Trophoblast cell (in vitro differentiated cells and primary cell): ENCODE results near the gene CALB2.

Source experiments
- DNase-seq, 2 donors: peaks; one replicate each; pipeline ENCODE4 v3.0.0-alpha.2; 2016
- H2AFZ ChIP-seq: 2 replicates; pipeline ENCODE4 v1.6.1; 2013; ENCODE audit warnings: low read length, moderate library complexity, mild to moderate bottlenecking; ENCODE audit not compliant: insufficient read depth, poor library complexity
- H2AK5ac ChIP-seq: 2 replicates; pipeline ENCODE4 v1.6.1; 2013; ENCODE audit warnings: mild to moderate bottlenecking, low read length
- H2BK120ac ChIP-seq: 2 replicates; pipeline ENCODE4 v1.6.1; 2013; ENCODE audit warnings: low read length, mild to moderate bottlenecking, moderate library complexity; ENCODE audit not compliant: insufficient read depth, poor library complexity
- H2BK12ac ChIP-seq: 2 replicates; pipeline ENCODE4 v1.6.1; 2013; ENCODE audit warnings: mild to moderate bottlenecking, low read length, moderate library complexity
- H2BK5ac ChIP-seq: 2 replicates; pipeline ENCODE4 v1.6.1; 2013; ENCODE audit warnings: low read length, low read depth, moderate library complexity, mild to moderate bottlenecking; ENCODE audit not compliant: poor library complexity
- H3K14ac ChIP-seq: 2 replicates; pipeline ENCODE4 v1.6.1; 2013; ENCODE audit warnings: mild to moderate bottlenecking, low read length
- H3K18ac ChIP-seq: 2 replicates; pipeline ENCODE4 v1.6.1; 2013; ENCODE audit warnings: mild to moderate bottlenecking, low read length
- H3K23ac ChIP-seq: 2 replicates; pipeline ENCODE4 v1.6.1; 2013; ENCODE audit warnings: low read length
- H3K27ac ChIP-seq: 2 replicates; pipeline ENCODE4 v1.5.1; 2013; ENCODE audit warnings: low read depth, mild to moderate bottlenecking, inconsistent platforms, low read length, moderate library complexity
- H3K27me3 ChIP-seq: 2 replicates; pipeline ENCODE4 v1.6.1; 2013; ENCODE audit warnings: inconsistent platforms, mild to moderate bottlenecking, low read length, moderate library complexity; ENCODE audit not compliant: insufficient read depth
- H3K36me3 ChIP-seq, 2 experiments: 1 replicate in 1 of 2; 2 replicates in 1 of 2; pipeline ENCODE4 v1.6.1; 2013; ENCODE audit warnings: low read length in 2 of 2, mild to moderate bottlenecking in 2 of 2, moderate library complexity in 1 of 2; ENCODE audit not compliant: insufficient read depth in 2 of 2, control insufficient read depth in 1 of 2
- H3K4ac ChIP-seq: 2 replicates; pipeline ENCODE4 v1.6.1; 2013; ENCODE audit warnings: low read depth, mild to moderate bottlenecking, low read length, moderate library complexity
- H3K4me1 ChIP-seq, 2 experiments: 1 replicate in 1 of 2; 2 replicates in 1 of 2; pipeline ENCODE4 v1.6.1; 2013; ENCODE audit warnings: low read length in 2 of 2, mild to moderate bottlenecking in 2 of 2, moderate library complexity in 1 of 2; ENCODE audit not compliant: insufficient read depth in 2 of 2, control insufficient read depth in 1 of 2
- H3K4me2 ChIP-seq: 2 replicates; pipeline ENCODE4 v1.6.1; 2013; ENCODE audit warnings: inconsistent platforms, mild to moderate bottlenecking, low read length, moderate library complexity
- H3K4me3 ChIP-seq: 2 replicates; pipeline ENCODE4 v1.5.1; 2013; ENCODE audit warnings: mild to moderate bottlenecking, low read depth, low read length, inconsistent platforms
- H3K79me1 ChIP-seq: one replicate; pipeline ENCODE4 v1.6.1; 2013; ENCODE audit warnings: low read length
- H3K79me2 ChIP-seq: 2 replicates; pipeline ENCODE4 v1.6.1; 2013; ENCODE audit warnings: low read length, mild to moderate bottlenecking; ENCODE audit not compliant: control insufficient read depth, insufficient read depth, poor library complexity
- H3K9ac ChIP-seq: 2 replicates; pipeline ENCODE4 v1.6.1; 2013; ENCODE audit warnings: mild to moderate bottlenecking, low read length
- H3K9me3 ChIP-seq: 2 replicates; pipeline ENCODE4 v1.6.1; 2013; ENCODE audit warnings: low read depth, mild to moderate bottlenecking, control low read depth, inconsistent platforms, low read length; ENCODE audit not compliant: insufficient read depth
- H4K12ac ChIP-seq: 2 replicates; pipeline ENCODE4 v1.6.1; 2013; ENCODE audit warnings: low read depth, mild to moderate bottlenecking, low read length, moderate library complexity
- H4K8ac ChIP-seq: 2 replicates; pipeline ENCODE4 v1.6.1; 2013; ENCODE audit warnings: low read depth, mild to moderate bottlenecking, low read length, moderate library complexity
- H4K91ac ChIP-seq: one replicate; pipeline ENCODE4 v1.6.1; 2013; ENCODE audit warnings: low read depth, mild to moderate bottlenecking, low read length, moderate library complexity
- WGBS: extraction: QIAGEN DNeasy Blood & Tissue Kit; methylation state at CpG from one replicate; pipeline ENCODE4 v1.1.7; 2013; ENCODE audit warnings: missing lambda C conversion rate; ENCODE audit not compliant: insufficient read length, insufficient coverage; ENCODE audit errors: extremely low coverage; 5-methylcytosine and 5-hydroxymethylcytosine counted together

The CALB2 gene

DNA sequence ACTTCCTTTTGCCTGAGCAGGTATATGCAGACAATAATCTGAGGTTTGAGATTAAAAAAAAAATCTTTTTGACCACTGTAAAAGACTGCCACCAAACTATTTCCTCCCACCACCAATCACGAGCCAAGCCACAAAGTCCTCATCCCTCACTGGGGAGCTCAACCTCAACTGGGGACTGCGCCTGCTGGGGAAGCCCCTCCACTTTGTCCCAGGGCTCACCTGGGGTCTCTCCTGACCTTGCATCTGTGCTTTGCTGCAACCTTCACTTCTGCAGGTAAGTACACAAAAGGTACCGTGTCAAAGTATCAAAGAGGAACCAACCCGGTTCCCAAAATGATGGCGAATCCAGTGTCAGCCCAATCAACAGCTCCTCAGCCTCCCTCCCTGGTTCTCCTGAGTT is 47.8 kb downstream of the CALB2 start:
- no peak overlapping the region for H3K9ac ChIP-seq
- H3K9me3 ChIP-seq, result peaks cover 10% of the 10 kb centered on the region
- no peaks in the 10 kb centered on the region for H3K27me3 ChIP-seq
- H2AFZ ChIP-seq, result no peak overlapping the region
- H3K79me1 ChIP-seq, result no peaks in the 10 kb centered on the region
- no peak overlapping the region for H4K8ac ChIP-seq
- no peak overlapping the region for H4K12ac ChIP-seq
- H3K36me3 ChIP-seq, result no peaks in the 10 kb centered on the region
- no CpG with 5 or more reads among the region's 5 CpGs for whole genome bisulfite sequencing
- H3K4me3 ChIP-seq, result no peak overlapping the region
- H2BK5ac ChIP-seq, result no peak overlapping the region
- no peaks in the 10 kb centered on the region for H3K79me2 ChIP-seq
- no peaks in the 10 kb centered on the region for H3K4me1 ChIP-seq
- H2AK5ac ChIP-seq, result no peak overlapping the region
- H3K18ac ChIP-seq, result no peak overlapping the region
- no peak overlapping the region for H3K27ac ChIP-seq
- no peak overlapping the region for H2BK120ac ChIP-seq
- H3K23ac ChIP-seq, result no peak overlapping the region
- no peak for DNase-seq
- H3K4me2 ChIP-seq, result no peak overlapping the region
- H3K14ac ChIP-seq, result no peak overlapping the region
- no peak overlapping the region for H4K91ac ChIP-seq
- H3K4ac ChIP-seq, result no peak overlapping the region
- H2BK12ac ChIP-seq, result no peak overlapping the region

DNA sequence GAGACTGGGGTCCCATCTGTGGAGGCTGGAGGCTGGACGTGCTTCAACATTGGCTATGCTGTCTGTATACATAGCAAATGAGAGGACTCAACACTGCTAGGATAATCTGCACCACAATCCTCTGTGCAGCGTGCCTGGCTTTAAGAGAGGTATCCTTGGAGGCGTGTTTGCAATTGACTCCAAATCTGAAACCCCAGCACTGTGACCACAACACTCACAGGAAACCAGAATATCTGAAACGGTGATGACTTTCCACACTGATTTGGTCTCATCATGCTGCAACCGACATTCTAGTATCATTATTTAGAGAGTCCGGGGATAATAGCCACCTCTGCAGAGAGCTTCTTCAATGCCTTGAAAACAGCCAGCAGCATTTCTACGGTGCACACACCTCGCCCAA is 48.2 kb downstream of the CALB2 start:
- Histone ChIP-seq H3K4me1 (no peaks in the 10 kb centered on the region), H3K18ac (no peak overlapping the region), H2AFZ (no peak overlapping the region), H2BK120ac (no peak overlapping the region), H3K4me2 (no peak overlapping the region), H2AK5ac (no peak overlapping the region), H2BK12ac (no peak overlapping the region), H3K9me3 (peaks cover 10% of the 10 kb centered on the region), H3K79me2 (no peaks in the 10 kb centered on the region), H4K8ac (no peak overlapping the region), H3K4ac (no peak overlapping the region), H4K91ac (no peak overlapping the region), H3K14ac (no peak overlapping the region), H3K23ac (no peak overlapping the region), H3K36me3 (no peaks in the 10 kb centered on the region), H4K12ac (no peak overlapping the region), H3K27ac (no peak overlapping the region), H3K9ac (no peak overlapping the region), H3K4me3 (no peak overlapping the region), H3K27me3 (no peaks in the 10 kb centered on the region), H3K79me1 (no peaks in the 10 kb centered on the region), H2BK5ac (no peak overlapping the region)
- no peak for DNase-seq
- no CpG with 5 or more reads among the region's 8 CpGs for WGBS

DNA sequence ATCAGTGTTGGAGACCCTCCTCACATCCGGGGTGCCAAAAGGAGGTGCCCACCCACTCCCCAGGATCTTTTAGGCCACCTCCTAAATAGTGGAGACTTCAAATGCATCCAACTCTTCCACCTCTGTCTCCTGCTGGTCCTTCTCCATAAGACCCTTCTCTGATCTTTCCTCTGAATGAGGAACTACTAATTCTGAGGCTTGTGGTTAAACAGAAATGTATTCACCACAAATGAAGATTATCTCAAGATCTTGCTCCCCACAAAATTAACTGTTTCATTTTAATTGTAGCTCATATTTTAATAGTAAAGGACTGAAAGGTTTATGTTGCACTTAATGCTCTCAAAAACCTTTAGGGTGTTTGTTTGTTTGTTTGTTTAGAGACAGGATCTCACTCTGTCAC is 49.2 kb downstream of the CALB2 start:
- Histone ChIP-seq H3K9me3 (peaks cover 11% of the 10 kb centered on the region), H2BK12ac (no peak overlapping the region), H4K12ac (no peak overlapping the region), H3K27ac (no peak overlapping the region), H3K36me3 (no peaks in the 10 kb centered on the region), H4K8ac (no peak overlapping the region), H2BK120ac (no peak overlapping the region), H3K18ac (no peak overlapping the region), H3K4me1 (peaks cover 3% of the 10 kb centered on the region in 2 experiments), H2AK5ac (no peak overlapping the region), H3K4me3 (no peak overlapping the region), H3K4ac (no peak overlapping the region), H2AFZ (no peak overlapping the region), H3K23ac (no peak overlapping the region), H3K14ac (no peak overlapping the region), H3K79me1 (no peaks in the 10 kb centered on the region), H3K27me3 (no peaks in the 10 kb centered on the region), H2BK5ac (no peak overlapping the region), H3K4me2 (no peak overlapping the region), H3K9ac (no peak overlapping the region), H4K91ac (no peak overlapping the region), H3K79me2 (no peaks in the 10 kb centered on the region)
- DNase-seq, result no peak
- WGBS, result no CpG with 5 or more reads among the region's 1 CpG

DNA sequence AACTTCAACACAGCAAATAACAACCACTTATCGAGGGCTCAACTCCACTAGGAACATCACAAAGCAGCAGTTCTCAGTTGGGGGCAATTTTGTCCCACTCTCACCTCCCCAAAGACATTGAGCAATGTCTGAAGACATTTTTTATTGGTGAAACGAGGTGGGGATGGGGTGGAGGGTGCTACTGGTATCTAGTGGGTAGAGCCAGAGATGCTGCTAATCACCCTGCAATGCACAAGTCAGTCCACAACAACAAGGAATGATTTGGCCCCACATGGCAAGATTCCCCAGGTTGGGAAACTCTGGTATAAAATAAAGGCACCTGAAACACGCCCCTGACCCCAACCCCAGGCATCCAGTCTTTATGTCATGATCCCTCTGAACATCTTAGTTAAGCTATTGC is 50.0 kb downstream of the CALB2 start:
- H3K14ac ChIP-seq, result no peak overlapping the region
- no peak overlapping the region for H3K23ac ChIP-seq
- no peaks in the 10 kb centered on the region for H3K79me1 ChIP-seq
- no peak overlapping the region for H2AK5ac ChIP-seq
- H2AFZ ChIP-seq, result no peak overlapping the region
- H2BK12ac ChIP-seq, result no peak overlapping the region
- H3K79me2 ChIP-seq, result no peaks in the 10 kb centered on the region
- no peak overlapping the region for H3K18ac ChIP-seq
- no peak overlapping the region for H2BK5ac ChIP-seq
- H3K4me1 ChIP-seq, result peaks cover 3% of the 10 kb centered on the region in 2 experiments
- no peak overlapping the region for H3K4me2 ChIP-seq
- no peaks in the 10 kb centered on the region for H3K27me3 ChIP-seq
- no peak for DNase-seq
- H3K9me3 ChIP-seq, result peaks cover 11% of the 10 kb centered on the region
- WGBS, result no CpG with 5 or more reads among the region's 3 CpGs
- no peaks in the 10 kb centered on the region for H3K36me3 ChIP-seq
- H4K8ac ChIP-seq, result no peak overlapping the region
- no peak overlapping the region for H3K4me3 ChIP-seq
- no peak overlapping the region for H3K4ac ChIP-seq
- no peak overlapping the region for H4K12ac ChIP-seq
- no peak overlapping the region for H3K27ac ChIP-seq
- no peak overlapping the region for H4K91ac ChIP-seq
- no peak overlapping the region for H3K9ac ChIP-seq
- H2BK120ac ChIP-seq, result no peak overlapping the region
